ENCODE data around the gene ATG10.

The ATG10 gene

GRCh38 chr5:82295959-82296531 lies 324.2 kb downstream of the ATG10 start:
- H3K27ac ChIP-seq (ENCODE audit: poor library complexity, severe bottlenecking): no peak overlapping the region
- H3K9me3 ChIP-seq (ENCODE audit: severe bottlenecking): no peaks in the 10 kb centered on the region
- DNase-seq (ENCODE audit: low spot score) (no peak), ATAC-seq (ENCODE audit: low read depth) (no peak)
- H3K4me3 ChIP-seq (ENCODE audit: severe bottlenecking): no peak overlapping the region
- H3K36me3 ChIP-seq (ENCODE audit: low read depth): no peaks in the 10 kb centered on the region
- TF ChIP-seq CTCF (IDR thresholded peaks at IDR 0.05; ENCODE audit: poor library complexity, severe bottlenecking): no peak
- no peaks in the 10 kb centered on the region for H3K27me3 ChIP-seq (ENCODE audit: insufficient read depth, poor library complexity, severe bottlenecking)
- no peaks in the 10 kb centered on the region for H3K4me1 ChIP-seq (ENCODE audit: insufficient read depth, poor library complexity, severe bottlenecking)

GRCh38 chr5:82296929-82297328 lies 325.1 kb downstream of the ATG10 start:
- no peak overlapping the region for H3K27ac ChIP-seq (ENCODE audit: poor library complexity, severe bottlenecking)
- no peak for TF ChIP-seq CTCF (IDR thresholded peaks at IDR 0.05; ENCODE audit: poor library complexity, severe bottlenecking)
- no peaks in the 10 kb centered on the region for H3K4me1 ChIP-seq (ENCODE audit: insufficient read depth, poor library complexity, severe bottlenecking)
- no peaks in the 10 kb centered on the region for H3K27me3 ChIP-seq (ENCODE audit: insufficient read depth, poor library complexity, severe bottlenecking)
- no peaks in the 10 kb centered on the region for H3K36me3 ChIP-seq (ENCODE audit: low read depth)
- no peak for DNase-seq (ENCODE audit: low spot score)
- ATAC-seq (ENCODE audit: low read depth): no peak
- H3K4me3 ChIP-seq (ENCODE audit: severe bottlenecking): no peak overlapping the region
- H3K9me3 ChIP-seq (ENCODE audit: severe bottlenecking): no peaks in the 10 kb centered on the region

GRCh38 chr5:82297711-82298110 lies 325.9 kb downstream of the ATG10 start:
- TF ChIP-seq CTCF (IDR thresholded peaks at IDR 0.05; ENCODE audit: poor library complexity, severe bottlenecking): no peak
- Histone ChIP-seq H3K27ac (ENCODE audit: poor library complexity, severe bottlenecking) (no peak overlapping the region), H3K4me3 (ENCODE audit: severe bottlenecking) (no peak overlapping the region), H3K4me1 (ENCODE audit: insufficient read depth, poor library complexity, severe bottlenecking) (no peaks in the 10 kb centered on the region), H3K36me3 (ENCODE audit: low read depth) (no peaks in the 10 kb centered on the region), H3K9me3 (ENCODE audit: severe bottlenecking) (no peaks in the 10 kb centered on the region), H3K27me3 (ENCODE audit: insufficient read depth, poor library complexity, severe bottlenecking) (no peaks in the 10 kb centered on the region)
- DNase-seq (ENCODE audit: low spot score): no peak
- no peak for ATAC-seq (ENCODE audit: low read depth)

DNA sequence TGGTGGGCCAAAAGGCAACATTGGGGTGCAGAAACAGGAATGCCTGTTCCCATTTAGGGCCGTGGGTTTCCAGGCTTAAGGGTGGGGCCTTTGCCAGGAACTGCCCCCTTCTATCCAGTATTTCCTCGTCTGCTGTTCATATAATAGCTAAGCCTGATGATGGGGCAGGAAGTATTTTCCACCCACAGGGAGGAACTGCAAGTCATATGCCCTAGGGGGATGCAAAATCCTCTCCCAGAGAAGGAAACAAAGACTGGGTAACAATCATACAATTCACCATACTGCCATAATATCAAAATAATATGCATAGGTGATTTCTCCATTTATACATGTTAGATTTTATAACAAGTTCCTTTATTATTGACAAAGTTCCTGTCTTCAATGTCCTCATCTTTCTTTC lies 326.8 kb downstream of the ATG10 start:
- Histone ChIP-seq H3K36me3 (ENCODE audit: low read depth) (no peaks in the 10 kb centered on the region), H3K27ac (ENCODE audit: poor library complexity, severe bottlenecking) (no peak overlapping the region), H3K4me1 (ENCODE audit: insufficient read depth, poor library complexity, severe bottlenecking) (no peaks in the 10 kb centered on the region), H3K27me3 (ENCODE audit: insufficient read depth, poor library complexity, severe bottlenecking) (no peaks in the 10 kb centered on the region), H3K4me3 (ENCODE audit: severe bottlenecking) (no peak overlapping the region), H3K9me3 (ENCODE audit: severe bottlenecking) (no peaks in the 10 kb centered on the region)
- ATAC-seq (ENCODE audit: low read depth): 0 out of 3 replicates have a peak, but pooled peaks have one; percentile 40
- TF ChIP-seq CTCF (IDR thresholded peaks at IDR 0.05; ENCODE audit: poor library complexity, severe bottlenecking): no peak
- DNase-seq (ENCODE audit: low spot score): no peak

DNA sequence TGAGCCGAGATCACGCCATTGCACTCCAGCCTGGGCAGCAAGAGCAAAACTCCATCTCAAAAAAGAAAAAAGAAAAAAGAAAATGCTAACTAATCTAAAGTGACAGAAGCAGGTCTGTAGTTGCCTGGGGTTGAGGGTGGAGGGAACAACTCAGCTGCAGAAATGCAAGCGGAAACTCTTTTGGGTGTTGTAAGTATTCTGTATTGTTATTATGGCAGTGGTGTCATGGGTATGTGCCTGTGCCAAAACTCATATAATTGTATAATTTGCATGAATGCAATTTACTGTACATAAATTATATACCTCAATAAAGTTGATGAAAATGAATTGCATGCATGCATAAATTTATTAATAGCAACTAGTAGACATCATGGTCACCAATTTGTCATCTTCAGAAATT lies 329.4 kb downstream of the ATG10 start:
- no peaks in the 10 kb centered on the region for H3K4me1 ChIP-seq (ENCODE audit: insufficient read depth, poor library complexity, severe bottlenecking)
- no peak for TF ChIP-seq CTCF (IDR thresholded peaks at IDR 0.05; ENCODE audit: poor library complexity, severe bottlenecking)
- no peaks in the 10 kb centered on the region for H3K27me3 ChIP-seq (ENCODE audit: insufficient read depth, poor library complexity, severe bottlenecking)
- H3K9me3 ChIP-seq (ENCODE audit: severe bottlenecking): no peaks in the 10 kb centered on the region
- no peak for DNase-seq (ENCODE audit: low spot score)
- H3K36me3 ChIP-seq (ENCODE audit: low read depth): no peaks in the 10 kb centered on the region
- H3K27ac ChIP-seq (ENCODE audit: poor library complexity, severe bottlenecking): no peak overlapping the region
- H3K4me3 ChIP-seq (ENCODE audit: severe bottlenecking): no peak overlapping the region
- ATAC-seq (ENCODE audit: low read depth): no peak

Data from RWPE2 (cell line).